Activated CD8-positive, alpha-beta memory T cell treated with anti-CD3 and anti-CD28 coated beads for 24 hours (primary cell): ENCODE results near the gene POLG2.

Source experiments
- DNase-seq: peaks from one replicate; pipeline ENCODE4 v3.0.0-alpha.2; 2020

The POLG2 gene

DNA sequence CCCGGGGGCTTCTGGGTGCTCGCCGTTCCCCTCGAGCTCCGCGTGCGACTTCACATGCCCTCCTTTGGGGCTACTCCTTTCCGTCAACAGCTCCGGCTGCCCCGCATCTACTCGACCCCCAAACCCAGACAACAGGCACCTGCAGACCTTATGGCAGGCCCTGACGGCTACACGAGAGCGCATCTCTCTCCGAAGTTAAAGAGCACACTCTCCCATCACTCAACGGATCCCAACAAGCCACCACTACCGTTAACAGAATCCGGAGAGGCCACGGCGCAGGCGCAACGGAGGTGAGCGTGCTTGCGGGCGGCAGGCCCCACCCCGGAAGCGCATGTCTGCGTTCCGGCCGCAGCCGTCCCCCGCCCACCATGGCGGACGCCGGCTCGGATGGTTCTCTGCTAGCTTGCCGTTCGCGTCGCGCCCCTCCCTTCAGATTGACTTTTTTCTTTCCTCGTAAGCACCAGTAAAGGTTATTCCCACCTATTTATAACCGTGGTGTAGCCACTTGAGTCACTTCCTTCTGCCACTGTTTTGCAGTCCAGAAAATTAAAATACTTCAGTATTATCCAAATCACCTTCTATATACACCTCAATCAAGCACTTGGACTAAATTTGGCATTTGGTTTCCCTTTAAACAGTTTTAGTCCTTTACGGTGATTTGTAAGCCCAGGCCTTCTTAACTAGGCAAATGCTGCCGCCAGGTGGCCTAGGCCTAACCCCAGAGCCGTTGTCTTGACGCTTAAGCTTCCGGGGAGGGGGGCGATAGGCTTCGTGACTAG lies at the start of gene POLG2:
POLG2 (minus strand) TSS at position 269 of the 779 bp plus-strand sequence; CDS start at position 183, 86 bp downstream.
- DNase-seq = peak; percentile 98

DNA sequence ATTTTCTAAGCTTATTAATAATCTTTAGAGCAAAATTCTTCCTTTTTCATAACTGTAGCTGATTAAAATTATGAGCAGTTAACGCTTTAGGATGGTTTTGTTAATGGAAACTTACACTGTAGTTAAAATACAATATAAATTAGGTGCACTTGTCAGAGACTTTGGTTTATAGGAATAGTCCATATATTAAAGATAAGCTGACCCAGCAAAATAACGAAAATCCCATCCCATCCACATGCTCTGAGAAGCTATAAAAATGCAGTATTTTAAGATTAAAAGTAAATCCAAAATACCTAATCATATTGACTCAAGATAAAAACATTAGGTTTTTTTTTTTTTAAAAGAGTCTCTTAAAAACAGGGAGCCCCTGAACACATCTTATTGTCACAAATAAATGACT lies 47.9 kb upstream of the POLG2 start:
- no peak for DNase-seq

DNA sequence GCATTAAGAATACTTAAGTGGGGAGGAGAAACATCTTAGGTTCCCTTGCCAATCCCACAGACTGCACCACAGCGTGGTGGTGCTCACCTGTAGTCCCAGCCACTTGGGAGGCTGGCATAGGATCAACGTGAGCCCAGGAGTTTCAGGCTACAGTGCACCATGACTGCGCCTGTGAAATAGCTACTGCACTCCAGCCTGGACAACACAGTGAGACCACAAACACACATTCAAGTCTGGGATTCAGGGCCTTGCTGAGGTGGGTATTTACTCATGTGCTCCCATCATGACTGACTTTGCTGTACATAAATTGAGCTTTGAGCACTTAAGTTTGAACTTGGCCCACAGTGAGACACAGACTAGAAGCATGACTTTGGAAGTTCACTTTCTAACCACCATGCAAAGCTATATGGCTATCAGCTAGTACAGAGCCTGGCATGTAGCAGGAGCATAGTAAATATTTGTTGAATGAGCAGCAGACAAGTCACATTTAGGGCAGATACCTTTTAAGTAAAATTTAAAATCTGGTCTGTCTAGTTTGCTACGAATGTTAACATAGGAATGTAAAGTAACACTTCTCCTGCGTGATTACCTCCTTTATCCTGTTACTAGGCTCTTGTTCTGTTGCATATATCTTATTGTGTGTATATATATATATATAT lies 43.4 kb upstream of the POLG2 start:
- DNase-seq = no peak

DNA sequence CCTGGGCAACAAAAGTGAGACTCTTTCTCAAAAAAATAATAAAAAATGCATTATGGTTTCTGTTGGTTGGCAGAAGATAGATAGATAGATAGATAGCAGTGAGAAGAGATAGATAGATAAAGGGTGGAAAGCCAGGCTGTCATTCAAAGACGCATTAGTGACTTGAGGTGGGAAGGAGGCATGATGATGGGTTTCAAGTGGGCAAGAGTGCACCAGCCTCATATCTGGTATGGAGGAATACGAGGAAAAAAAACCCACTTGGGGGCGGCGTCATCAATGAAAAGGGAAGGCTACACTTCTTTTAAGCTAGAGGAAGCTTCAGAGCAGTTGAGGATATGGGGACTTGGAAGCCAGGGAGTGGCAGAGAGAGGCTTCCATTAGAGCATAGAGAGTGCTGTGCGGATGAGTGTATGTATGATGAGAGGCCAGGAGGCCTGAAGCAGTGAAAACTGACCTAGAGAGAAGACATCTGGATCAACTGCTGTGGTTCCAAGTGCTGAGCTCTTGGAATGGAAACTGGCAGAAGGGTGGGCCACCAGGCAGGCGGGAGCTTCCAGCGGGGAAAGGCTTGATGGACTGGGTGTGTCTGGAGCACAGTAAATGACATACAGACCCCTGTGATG lies 41.8 kb upstream of the POLG2 start:
- no peak for DNase-seq

DNA sequence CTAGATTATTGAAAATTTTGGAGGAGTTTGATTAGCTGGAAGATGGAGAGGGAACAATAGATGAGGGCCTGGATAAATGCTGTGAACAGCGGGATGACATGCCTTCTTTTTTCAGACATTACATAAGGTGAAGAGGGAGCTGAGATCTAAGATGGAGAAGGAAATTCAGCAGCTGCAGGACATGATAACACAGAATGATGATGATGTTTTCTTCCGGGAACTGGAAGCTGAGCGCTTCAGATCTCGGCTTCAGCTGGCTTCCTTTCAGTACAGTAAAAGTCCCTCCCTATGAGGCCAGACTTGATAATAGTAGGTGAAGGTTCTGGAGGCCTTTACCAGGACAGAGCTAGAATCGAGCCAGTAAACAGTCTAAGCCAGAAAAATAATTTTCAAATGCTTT lies 40.6 kb upstream of the POLG2 start:
- DNase-seq = no peak

DNA sequence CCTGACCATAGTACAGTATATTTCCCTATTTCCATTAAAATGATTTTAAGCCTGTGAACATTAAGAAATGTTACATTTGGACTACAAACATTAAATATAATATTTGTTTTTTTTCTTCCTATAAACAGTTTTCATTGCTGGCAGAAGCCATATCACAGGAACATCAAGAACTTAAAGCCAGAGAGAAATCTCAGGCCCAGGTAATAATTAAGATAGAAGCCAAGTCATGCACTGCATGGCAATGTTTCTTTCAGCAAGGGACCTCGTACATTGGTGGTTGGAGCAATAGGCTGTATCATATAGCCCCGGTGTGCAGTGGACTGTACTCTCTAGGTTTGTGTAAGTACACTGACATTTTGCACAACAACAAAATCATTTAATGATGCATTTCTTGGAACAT lies 40.1 kb upstream of the POLG2 start:
- no peak for DNase-seq

DNA sequence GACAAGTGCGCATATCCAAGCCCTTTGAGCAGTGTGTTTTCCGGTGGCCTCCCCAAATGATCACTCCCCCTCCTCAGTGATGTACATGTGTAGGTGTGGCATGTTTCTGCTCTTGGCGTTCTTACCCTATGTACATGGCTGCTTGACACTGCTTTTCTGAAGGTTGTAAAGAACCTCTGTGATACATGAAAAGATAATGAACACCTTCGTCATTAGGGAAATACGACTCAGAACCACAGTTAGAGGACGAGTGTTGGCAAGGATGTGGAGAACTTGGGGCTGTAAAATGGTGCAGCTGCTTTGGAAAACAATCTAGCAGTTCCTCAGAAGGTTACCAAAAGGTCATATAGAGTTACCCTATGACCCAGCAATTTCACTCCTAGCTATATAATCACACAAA lies 38.5 kb upstream of the POLG2 start:
- no peak for DNase-seq

DNA sequence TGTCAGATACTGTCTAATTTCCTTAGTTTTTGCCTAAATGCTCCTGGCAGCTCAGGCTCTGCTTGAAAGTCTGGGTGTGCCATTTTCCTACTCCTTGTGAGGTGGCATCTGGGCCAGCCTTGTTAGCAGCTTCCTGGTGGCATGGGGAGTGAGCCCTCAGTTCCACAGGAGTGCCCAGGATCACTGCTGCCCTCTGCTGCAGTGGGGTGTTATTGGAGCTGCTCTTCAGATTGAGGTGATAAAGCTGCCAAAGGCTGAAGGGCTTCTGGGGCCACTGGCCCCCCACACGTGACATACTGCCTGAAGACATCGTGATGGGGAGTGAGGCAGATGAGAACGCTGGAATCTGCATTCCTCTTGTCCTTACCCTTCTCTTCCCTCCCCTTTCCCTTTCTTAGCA lies 37.3 kb upstream of the POLG2 start:
- no peak for DNase-seq

DNA sequence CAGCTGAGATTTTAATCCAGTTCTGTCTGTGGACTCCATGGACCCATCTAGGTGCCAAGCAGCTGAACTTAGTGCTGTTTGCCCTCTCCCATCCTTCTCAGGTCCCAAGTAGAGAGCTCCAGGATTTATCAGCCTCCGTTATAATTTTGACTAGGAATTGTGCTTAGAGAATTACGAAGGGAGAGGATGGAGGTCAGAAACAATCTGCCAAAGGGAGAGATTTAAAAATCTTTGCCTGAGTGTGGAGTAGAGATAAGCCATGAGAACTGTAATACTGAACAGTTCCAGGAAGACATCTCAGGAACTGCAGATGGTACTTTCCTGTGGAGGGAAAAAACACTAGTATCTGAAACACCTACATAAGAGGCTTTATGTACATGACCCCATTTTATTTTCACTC lies 36.9 kb upstream of the POLG2 start:
- DNase-seq = no peak

DNA sequence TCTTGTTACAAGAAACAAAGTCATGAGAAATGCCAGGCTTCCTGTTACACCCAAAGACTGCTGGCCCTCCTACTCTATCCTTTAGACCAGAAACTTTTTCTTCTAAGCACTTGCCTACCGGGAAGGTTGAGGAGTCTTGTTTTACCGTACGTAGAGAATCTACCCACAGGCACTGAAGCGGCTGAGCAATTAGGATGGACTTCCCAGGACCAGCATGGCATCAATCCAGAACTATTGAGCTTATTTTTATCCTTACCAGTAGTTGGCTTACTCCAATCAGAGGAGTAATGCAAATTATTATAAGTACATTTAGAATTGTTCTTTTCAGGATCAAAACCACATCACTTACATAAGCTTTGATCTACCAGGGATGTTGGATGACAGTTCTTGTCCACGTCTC lies 35.6 kb upstream of the POLG2 start:
- DNase-seq = no peak

DNA sequence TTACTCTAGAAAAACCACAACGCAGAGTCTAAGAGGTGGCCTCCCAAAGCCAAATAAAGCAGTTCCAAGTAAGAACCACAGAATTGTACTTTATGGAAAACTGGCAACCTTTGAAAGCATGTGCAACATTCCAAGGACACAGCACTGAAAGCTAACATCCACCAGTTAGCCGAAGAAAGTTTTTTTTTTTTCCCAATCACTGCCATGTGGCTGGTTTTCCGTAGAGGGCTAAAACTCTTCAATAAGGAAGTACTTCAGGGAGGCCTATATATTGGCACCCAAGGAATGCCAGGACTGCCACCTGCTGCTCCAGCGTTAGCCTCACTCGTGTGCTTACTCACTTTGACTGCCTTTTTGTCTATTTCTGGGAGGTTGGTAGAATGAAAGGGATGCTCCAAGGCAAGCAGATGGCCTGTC lies 35.1 kb upstream of the POLG2 start:
- DNase-seq = no peak

DNA sequence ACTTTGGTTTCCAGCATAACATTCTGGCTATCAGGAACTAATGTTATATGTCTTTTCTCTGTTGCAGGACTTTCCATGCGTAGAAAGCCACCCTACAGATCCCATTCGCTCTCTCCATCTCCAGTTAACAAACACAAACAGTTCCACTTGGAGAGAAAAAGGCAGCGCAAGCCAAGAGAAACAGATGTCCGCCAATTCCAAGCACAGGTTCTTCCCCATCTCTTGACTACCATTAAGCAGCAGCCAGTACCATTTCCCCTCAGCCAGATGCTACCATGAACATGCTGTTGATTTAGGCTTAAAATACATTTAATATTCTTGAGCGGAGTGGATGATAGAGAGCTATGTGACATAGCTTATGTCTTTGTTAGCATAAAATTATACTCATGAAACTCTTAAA lies 32.4 kb upstream of the POLG2 start:
- DNase-seq = no peak

DNA sequence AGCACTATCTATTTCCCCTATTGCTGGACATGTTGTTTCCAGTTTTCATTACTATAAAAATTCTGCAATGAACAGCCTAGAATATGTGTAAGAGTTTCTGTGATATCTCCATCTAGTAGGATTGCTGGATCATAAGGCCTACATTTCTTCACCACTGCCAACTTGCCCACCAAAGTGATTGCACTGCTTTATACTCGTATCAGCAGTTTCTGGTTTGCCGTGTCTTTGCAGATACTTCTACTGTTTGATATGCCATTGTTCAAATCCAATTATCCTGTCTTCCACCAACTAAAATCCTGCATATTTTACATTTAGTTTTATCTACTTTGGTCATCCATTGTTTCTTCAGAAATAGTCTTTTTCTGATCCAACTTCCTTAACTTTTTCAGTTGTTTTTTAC lies 31.1 kb upstream of the POLG2 start:
- no peak for DNase-seq

DNA sequence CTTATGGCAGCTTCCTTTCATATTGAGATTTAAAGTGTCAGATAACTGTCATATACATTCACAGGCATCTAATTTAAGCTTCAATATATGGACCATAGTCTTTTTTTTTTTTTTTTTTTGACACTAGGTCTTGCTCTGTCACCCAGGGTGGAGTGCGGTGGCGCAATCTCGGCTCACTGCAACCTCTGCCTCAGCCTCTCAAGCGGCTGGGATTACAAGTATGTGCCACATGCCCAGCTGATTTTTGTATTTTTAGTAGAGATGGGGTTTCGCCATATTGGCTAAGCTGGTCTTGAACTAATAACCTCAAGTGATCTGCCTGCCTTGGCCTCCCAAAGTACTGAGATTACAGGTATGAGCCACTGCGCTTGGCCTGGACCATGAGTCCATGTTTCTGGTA lies 23.5 kb upstream of the POLG2 start:
- no peak for DNase-seq

DNA sequence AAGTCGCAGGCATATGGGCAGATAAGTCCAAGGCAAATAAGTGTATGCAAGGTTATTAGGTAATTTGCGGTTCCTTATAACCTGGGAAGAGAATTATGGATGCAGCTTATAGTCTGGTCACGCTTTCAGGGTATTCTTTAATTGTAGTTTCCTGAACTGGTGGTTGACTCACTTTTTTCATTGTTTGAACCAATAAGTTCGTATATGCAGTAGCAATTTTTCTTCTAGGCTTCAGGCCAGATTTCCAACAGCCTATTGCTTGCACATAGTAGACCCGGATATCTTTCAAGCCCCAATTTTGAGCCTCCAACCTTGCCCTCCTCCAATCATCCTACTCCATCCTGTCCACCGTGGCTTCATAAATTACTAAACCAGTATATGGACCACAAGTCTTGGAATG lies 22.7 kb upstream of the POLG2 start:
- DNase-seq = no peak

DNA sequence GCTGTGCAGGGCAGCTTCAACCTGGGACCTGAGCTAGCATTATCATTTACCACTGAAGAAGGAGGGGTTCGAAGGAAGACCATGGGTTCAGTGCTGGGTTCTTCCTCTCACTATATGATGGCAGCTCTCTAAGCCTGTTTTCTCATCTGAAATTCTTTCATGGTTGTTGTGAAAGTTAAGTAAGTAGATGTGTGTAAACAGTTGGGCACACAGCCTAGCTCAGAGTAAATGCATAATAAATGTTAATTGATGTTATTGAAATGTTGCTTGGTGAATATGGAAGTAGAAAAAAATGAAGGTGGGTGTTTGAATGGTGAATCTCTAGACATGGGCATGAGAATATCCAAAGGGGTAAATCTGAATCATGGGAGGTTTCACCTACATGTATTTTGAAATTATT lies 19.0 kb upstream of the POLG2 start:
- DNase-seq = no peak

DNA sequence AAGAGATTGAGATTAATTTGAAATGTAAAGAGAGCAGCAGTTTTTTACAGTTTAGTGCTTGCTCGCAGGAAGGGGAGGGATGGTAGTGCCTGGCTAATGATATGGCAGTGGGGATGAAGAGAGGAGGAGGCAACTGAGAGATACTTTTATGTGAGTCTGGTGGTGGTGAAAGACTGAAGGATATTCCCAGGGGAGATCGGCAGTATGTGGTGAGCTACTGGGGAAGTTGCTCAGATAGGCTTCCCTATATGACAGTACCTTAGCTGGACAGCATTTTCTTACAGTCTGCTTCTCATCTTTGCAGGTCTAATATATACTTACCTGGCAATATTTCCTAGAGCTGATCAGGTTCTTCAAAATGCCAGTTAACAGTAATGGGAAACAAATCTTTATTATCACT lies 18.6 kb upstream of the POLG2 start:
- no peak for DNase-seq

DNA sequence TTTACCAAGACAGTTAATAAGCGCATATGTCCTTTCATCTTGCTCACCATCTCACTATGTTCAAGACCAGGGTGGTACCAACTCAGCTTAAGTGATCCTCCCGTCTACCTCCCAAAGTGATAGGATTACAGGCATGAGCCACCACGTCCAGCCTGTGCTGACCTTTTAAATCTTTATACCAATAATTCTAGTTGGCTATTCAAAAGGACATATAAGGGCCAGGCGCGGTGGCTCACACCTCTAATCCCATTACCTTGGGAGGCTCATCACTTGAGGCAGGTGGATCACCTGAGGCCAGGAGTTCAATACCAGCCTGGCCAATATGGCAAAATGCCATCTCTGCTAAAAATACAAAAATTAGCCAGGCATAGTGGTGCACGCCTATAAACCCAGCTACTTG lies 12.3 kb upstream of the POLG2 start:
- DNase-seq = no peak

DNA sequence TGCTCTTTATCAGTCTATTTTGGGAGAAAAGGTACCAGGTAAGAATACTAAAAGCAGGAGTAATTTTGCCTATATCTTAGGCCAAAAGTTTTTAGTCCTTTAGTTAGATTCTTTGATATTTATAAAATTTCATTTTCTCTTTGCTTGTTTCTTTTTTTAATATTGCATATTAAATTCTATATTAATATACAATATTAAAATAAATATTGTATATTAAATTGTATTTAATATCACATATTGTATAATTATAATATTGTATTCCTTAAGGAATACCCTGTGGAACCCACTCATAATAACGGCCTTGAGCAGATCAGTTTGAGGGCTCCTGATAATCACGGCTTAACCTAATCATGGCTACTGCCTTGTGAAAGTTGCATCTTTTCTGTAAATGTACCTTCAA lies 11.8 kb upstream of the POLG2 start:
- no peak for DNase-seq

DNA sequence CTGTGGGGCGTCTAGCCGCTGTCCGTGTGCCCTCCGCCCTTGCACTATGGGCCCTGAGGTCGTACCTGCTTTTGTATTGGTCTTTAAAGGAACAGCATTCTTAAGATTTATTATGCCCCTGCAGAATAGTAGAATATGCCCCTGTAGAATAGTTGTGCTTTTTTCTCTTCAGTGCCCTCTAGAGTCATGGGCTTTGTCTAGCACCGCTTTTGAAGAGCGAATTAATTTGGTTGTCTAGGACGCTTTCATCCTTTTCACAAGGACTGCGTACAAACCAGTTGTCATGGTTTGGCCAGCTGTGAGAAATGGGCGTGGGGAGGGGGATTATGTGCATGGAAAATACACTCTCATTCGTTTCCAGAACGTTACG lies 10.5 kb upstream of the POLG2 start:
- DNase-seq = peak; percentile 61

DNA sequence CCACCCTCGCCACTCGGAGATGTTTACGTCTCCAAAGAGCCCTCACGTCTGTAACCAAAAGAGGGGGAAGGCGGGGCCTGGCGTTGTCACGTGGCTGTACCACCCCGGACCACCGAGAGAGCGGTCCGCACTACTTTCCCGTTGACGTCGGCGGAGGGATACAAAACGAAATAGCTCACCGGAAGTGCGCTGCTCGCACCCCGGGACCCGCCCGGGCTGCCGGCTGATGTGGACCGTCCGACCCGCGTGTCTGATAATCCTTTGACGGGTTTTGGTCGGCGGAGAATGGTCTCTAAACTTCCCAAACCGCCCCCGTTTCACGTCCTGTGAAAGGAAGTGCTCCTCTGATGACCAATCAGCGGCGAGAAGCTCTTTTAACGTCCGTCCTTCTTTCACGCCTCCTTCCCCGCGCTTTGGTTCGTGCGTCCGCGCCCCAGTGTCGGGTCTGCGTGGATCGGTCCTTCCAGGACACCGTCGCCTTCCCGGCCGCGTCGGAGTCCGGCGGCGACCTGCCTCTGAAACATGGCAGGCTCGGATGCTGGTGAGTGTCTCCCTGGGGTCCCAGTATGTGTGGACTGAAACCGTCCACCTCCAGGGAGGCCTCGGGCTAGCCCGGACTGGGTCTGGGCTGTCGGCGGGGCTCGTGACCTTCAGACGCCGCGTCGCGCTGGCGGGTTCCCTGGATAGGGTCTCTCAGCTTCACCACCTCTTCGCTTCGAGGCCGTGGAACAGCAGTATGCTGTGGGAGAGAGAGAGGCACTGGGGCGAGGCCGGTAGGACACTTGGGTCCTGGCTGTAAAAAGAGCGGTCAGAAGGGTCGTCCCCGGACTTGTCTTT lies 9.9 kb upstream of the POLG2 start, which contains the start of gene CEP95:
CEP95 (plus strand) TSS at position 402 of the 837 bp plus-strand sequence; CDS start at position 523, 121 bp downstream.
- DNase-seq = peak; percentile 98

DNA sequence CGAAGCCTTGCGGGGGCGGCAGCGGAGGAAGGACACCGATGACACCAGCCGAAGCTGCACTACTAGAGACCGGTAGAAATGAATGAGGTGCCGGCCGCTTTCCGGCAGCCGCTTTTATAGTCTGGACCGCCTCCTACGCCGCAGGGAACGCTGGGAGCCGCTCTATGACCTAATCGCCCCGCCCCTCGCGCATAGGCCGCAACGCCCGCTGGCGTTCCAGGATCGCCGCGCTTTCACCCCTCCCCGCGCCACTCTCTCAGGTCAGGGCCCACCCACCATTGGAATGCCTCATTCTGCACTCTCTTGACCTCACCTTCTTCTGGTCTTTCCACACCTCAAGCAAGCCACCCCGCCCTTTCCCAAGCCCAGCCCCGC lies 9.3 kb upstream of the POLG2 start, which contains the start of gene DDX5:
DDX5 (minus strand) TSS at position 89 of the 375 bp plus-strand sequence. CDS start 170 bp downstream, outside the sequence.
- DNase-seq = peak; percentile 99
